GM10248 (cell line): ENCODE data around the gene UNC5CL.

ENCODE experiments used
- CTCF ChIA-PET: fragments of 300-600 bp; sonication (Branson Sonifier 250); formaldehyde crosslinking; extraction: SDS; loops from one replicate; lab custom pipeline; 2021; ENCODE audit warnings: antibody characterized with exemption; lab: Yijun Ruan, JAX
- POLR2A ChIA-PET: fragments of 350-650 bp; sonication (Branson Sonifier 250); formaldehyde crosslinking; extraction: SDS; loops from one replicate; lab custom pipeline; 2020; ENCODE audit warnings: antibody characterized with exemption; lab: Yijun Ruan, JAX
- DNase-seq: peaks from one replicate; pipeline ENCODE4 v3.0.0; 2012; ENCODE audit errors: extremely low spot score
- CTCF ChIP-seq: IDR thresholded peaks from 2 replicates; pipeline ENCODE4 v1.5.1; 2012; ENCODE audit warnings: mild to moderate bottlenecking, low read depth; ENCODE audit errors: extremely low read depth, missing control alignments, control extremely low read depth

The UNC5CL gene

GRCh38 chr6:40996591-40997233 lies 42.3 kb downstream of the UNC5CL start:
- no peak for TF ChIP-seq CTCF
- CTCF ChIA-PET: interaction anchor here (0.8 to 4.4 kb wide), 3 partner anchors 9 to 38 kb away, joined by 3 to 34 read pairs (median 11); no protein-coding TSS in a partner anchor
- DNase-seq: no peak
- POLR2A ChIA-PET: no interaction called here

- CTCF ChIA-PET: interaction anchor here (0.9 to 1.4 kb wide), 3 partner anchors 10 to 19 kb away, joined by 3 read pairs; no protein-coding TSS in a partner anchor
- no peak for TF ChIP-seq CTCF
Measured at GRCh38 chr6:40992746-40993145, 46.3 kb downstream of the UNC5CL start.

DNA sequence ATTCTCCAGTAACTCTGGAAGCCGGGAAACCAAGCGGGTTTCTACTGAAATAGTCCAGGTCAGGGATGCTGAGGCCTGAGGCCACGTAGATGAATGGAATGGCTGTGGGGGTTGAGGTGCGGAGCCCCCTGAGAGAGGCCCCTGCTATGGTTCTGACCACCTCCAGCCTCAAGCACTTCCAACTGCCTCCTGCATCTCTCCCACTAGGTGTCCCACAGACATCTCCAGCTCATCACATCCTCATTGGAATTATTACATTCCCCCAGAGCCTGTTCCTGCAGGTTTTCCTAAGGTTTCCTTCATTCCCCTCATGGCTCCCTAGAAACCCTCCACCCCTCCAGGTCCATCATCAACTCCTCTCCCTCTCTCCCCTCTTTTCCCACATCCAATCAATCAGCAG lies 48.7 kb downstream of the UNC5CL start:
- ChIA-PET POLR2A (no interaction called here), CTCF (interaction anchor here (1.0 kb wide), 1 partner anchor 9 kb away, joined by 3 read pairs; no protein-coding TSS in a partner anchor)
- no peak for DNase-seq
- TF ChIP-seq CTCF: no peak

More at GRCh38 chr6:40992746-40993145, 46.3 kb downstream of the UNC5CL start:
- DNase-seq: no peak
- POLR2A ChIA-PET: no interaction called here

- no peak for TF ChIP-seq CTCF
- DNase-seq: no peak
- POLR2A ChIA-PET: no interaction called here
- CTCF ChIA-PET: interaction anchor here (1.0 to 2.3 kb wide), 2 partner anchors 10 to 38 kb away, joined by 3 to 7 read pairs; no protein-coding TSS in a partner anchor
Measured at GRCh38 chr6:40989204-40990169, 49.5 kb downstream of the UNC5CL start.

DNA sequence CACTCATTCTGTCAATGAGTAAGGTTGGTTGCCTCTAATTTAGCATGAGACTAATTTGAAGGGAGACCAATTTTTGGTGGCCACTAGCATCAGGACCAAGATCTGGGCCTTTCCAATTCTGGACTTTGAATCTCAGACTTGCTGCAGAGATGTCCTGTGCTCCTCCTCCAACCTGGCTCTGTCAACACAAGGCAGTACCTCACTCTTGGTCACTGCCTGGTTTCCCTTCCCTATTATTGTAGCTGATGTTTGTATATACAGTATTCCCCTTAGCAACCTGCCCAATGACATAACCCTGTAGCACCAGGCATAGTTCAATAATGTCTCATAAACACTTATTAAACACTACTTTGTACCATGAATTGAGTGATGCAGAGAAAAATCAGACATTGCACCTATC lies 50.4 kb downstream of the UNC5CL start:
- DNase-seq: no peak
- ChIA-PET POLR2A (no interaction called here), CTCF (interaction anchor here (1.0 to 2.3 kb wide), 3 partner anchors 10 to 51 kb away, joined by 3 to 11 read pairs (median 7); no protein-coding TSS in a partner anchor)
- TF ChIP-seq CTCF: no peak

GRCh38 chr6:40986921-40987819 lies 51.9 kb downstream of the UNC5CL start:
- ChIA-PET CTCF (interaction anchor here (1.5 to 2.3 kb wide), 2 partner anchors 11 to 41 kb away, joined by 7 to 11 read pairs; no protein-coding TSS in a partner anchor), POLR2A (no interaction called here)
- TF ChIP-seq CTCF: no peak
- DNase-seq: no peak
